Panc1 (cell line): ENCODE data around the gene RNF7. TPM values are rescaled to one million over a fixed set of nuclear protein-coding genes. Genes with fewer than 3 reads are reported as not detected.

ENCODE experiments used
- ATAC-seq: fragments of 200-7000 bp; cut with Tn5 transposase; 2 replicates; pipeline ENCODE4 v1.9.1; 2020; ENCODE audit warnings: mild to moderate bottlenecking, moderate library complexity
- BruUV-seq: library from RNA; stranded (reverse); fragments of 400-500 nt; replicated peaks from 2 replicates; lab custom pipeline; 2021; lab: Mats Ljungman, UMichigan
- CTCF ChIA-PET: fragments of 300-600 bp; sonication (Branson Sonifier 250); formaldehyde crosslinking; loops from one replicate; lab custom pipeline; 2022; ENCODE audit warnings: antibody characterized with exemption; lab: Charles Lee
- POLR2A ChIA-PET: fragments of 300-600 bp; sonication (Branson Sonifier 250); formaldehyde crosslinking; loops from one replicate; lab custom pipeline; 2022; ENCODE audit warnings: antibody characterized with exemption; lab: Charles Lee
- DNase-seq: peaks from one replicate; pipeline ENCODE4 v3.0.0-alpha.2; 2010; ENCODE audit warnings: low read depth, low spot score
- H3K27ac ChIP-seq: 2 replicates; pipeline ENCODE4 v1.5.1; 2011; ENCODE audit warnings: mild to moderate bottlenecking, low read length, inconsistent platforms
- H3K27me3 ChIP-seq: fragments of 200-500 bp; sonication (Bioruptor generic); 2 replicates; pipeline ENCODE4 v1.6.0; 2014; ENCODE audit warnings: low read length, inconsistent platforms; ENCODE audit not compliant: control insufficient read depth, insufficient read depth
- H3K36me3 ChIP-seq: fragments of 200-500 bp; sonication (Bioruptor generic); 2 replicates; pipeline ENCODE4 v1.5.1; 2014; ENCODE audit warnings: inconsistent platforms, mild to moderate bottlenecking, low read length, moderate library complexity; ENCODE audit not compliant: control insufficient read depth, insufficient read depth
- H3K4me1 ChIP-seq: 2 replicates; pipeline ENCODE4 v1.5.1; 2011; ENCODE audit warnings: inconsistent platforms, mild to moderate bottlenecking, low read length, moderate library complexity; ENCODE audit not compliant: control insufficient read depth, insufficient read depth
- H3K4me3 ChIP-seq, 2 experiments: 2 replicates each; pipeline ENCODE4 v1.5.1; 2011 to 2012; ENCODE audit warnings: low read depth in 2 of 2, low read length in 2 of 2, mild to moderate bottlenecking in 2 of 2, inconsistent platforms in 1 of 2, moderate library complexity in 1 of 2
- H3K9me3 ChIP-seq: fragments of 200-500 bp; sonication (Bioruptor generic); 2 replicates; pipeline ENCODE4 v1.5.1; 2014; ENCODE audit warnings: low read depth, mild to moderate bottlenecking, inconsistent platforms, low read length, moderate library complexity; ENCODE audit not compliant: control insufficient read depth, insufficient read depth
- POLR2AphosphoS5 ChIP-seq: IDR thresholded peaks from 2 replicates; pipeline ENCODE4 v1.6.1; 2012; ENCODE audit warnings: mild to moderate bottlenecking, low read depth, low read length, moderate library complexity
- SIN3A ChIP-seq: IDR thresholded peaks from 2 replicates; pipeline ENCODE4 v1.6.1; 2012; ENCODE audit warnings: low read depth, mild to moderate bottlenecking, low read length, moderate library complexity, borderline replicate concordance; ENCODE audit not compliant: insufficient read depth
- TCF7L2 ChIP-seq: IDR thresholded peaks from 2 replicates; pipeline ENCODE4 v1.6.1; 2011; ENCODE audit warnings: mild to moderate bottlenecking, low read depth, low read length, inconsistent platforms
- in situ Hi-C: cut with HindIII; loops from 2 replicates; pipeline ENCODE4 v1.10.0; 2016; ENCODE audit warnings: low sequenced_read_pairs, low pct_unique_long_range_greater_than_20kb
- intact Hi-C: fragments of 100-400 bp; cut with micrococcal nuclease; formaldehyde crosslinking; loops from one replicate; pipeline ENCODE4 v1.10.0; 2022; ENCODE audit not compliant: unreplicated experiment
- total RNA-seq: library from RNA; stranded (reverse); gene quantifications from one replicate; pipeline ENCODE4 v1.2.1, GENCODE V29; 2021; ENCODE audit not compliant: unreplicated experiment
- TF ChIP-seq, protein P1 (sequence below): fragments of 450-650 bp; IDR thresholded peaks from 2 replicates; pipeline ENCODE4 v1.5.1; 2017; ENCODE audit warnings: mild to moderate bottlenecking
- TF ChIP-seq, protein P2 (sequence below), 2 experiments: IDR thresholded peaks; 2 replicates each; pipeline ENCODE4 v1.6.1; 2011 to 2012; ENCODE audit warnings: low read depth in 2 of 2, control low read depth in 1 of 2, low read length in 1 of 2, mild to moderate bottlenecking in 1 of 2, moderate library complexity in 1 of 2; ENCODE audit not compliant: insufficient read depth in 1 of 2

The RNF7 gene
- total RNA-seq, 1 experiment from 2014 or later: 87.3 TPM

DNA sequence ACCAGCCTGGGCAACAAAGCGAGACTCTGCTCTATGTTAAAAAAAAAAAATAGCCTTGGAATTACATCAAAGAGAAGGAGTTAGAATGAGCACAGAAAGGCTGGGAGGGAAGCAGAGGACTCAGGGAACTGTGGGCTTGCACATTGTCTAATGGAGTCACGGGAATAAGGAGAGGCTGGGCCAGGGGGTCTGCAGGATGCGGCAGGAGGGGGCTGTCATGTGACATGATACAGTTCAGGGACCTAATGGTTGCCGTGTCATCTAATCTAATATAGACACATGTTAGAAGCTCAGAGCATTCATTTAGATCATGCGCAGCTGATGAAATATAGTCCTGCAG lies 57.6 kb downstream of the RNF7 start:
- ATAC-seq: no peak

DNA sequence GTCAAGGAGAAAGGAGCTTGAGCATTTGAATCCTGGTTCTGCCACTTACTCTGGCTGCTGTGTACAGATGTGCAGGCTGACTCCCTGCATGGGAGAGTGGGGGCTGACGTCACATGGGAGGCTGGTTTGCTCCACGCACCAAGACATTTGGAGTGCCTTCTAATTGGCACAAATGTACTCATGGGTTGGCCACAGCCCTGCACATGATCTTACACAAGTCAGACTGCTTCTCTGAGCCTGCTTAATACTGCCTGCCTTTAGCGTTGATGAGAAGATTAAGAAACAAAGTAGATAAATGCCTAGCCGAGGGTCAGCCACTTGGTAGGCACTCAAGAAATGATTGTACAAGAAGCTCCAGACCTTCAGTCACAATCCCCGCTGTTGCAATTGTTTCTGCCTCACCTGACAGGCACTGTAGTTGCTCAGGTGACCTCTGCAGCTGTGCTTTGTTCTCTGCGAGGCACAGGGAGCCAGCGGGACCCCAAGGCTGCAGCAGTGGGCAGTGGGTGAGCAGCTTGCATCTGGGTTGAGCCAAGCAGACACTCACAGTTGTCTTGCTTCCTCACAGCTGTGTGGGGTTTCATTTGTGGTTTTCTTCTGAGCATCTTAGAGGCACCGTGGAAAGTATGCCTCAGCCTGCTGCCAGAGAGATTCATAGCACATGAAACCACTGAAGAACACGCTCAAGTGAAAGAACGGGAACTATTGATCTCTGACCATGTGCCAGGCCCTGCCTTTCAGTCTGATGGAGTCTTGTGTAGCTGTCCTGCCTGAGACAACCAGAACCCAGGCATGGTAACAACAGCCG lies 58.2 kb downstream of the RNF7 start:
- Histone ChIP-seq H3K4me3 (no peak overlapping the region), H3K9me3 (no peaks in the 10 kb centered on the region), H3K27ac (no peak overlapping the region), H3K4me1 (no peaks in the 10 kb centered on the region), H3K36me3 (no peaks in the 10 kb centered on the region), H3K27me3 (no peaks in the 10 kb centered on the region)
- intact Hi-C loops (no loop called here), in situ Hi-C loops (no loop called here)
- DNase-seq (no peak), ATAC-seq (no peak)
- ChIA-PET CTCF (no interaction called here), POLR2A (interaction anchor here (0.5 to 0.8 kb wide), 2 partner anchors 40 to 175 kb away, joined by 3 read pairs; no protein-coding TSS in a partner anchor)
- TF ChIP-seq POLR2AphosphoS5 (no peak), TCF7L2 (no peak), SIN3A (no peak)
- TF ChIP-seq, protein P1, sequence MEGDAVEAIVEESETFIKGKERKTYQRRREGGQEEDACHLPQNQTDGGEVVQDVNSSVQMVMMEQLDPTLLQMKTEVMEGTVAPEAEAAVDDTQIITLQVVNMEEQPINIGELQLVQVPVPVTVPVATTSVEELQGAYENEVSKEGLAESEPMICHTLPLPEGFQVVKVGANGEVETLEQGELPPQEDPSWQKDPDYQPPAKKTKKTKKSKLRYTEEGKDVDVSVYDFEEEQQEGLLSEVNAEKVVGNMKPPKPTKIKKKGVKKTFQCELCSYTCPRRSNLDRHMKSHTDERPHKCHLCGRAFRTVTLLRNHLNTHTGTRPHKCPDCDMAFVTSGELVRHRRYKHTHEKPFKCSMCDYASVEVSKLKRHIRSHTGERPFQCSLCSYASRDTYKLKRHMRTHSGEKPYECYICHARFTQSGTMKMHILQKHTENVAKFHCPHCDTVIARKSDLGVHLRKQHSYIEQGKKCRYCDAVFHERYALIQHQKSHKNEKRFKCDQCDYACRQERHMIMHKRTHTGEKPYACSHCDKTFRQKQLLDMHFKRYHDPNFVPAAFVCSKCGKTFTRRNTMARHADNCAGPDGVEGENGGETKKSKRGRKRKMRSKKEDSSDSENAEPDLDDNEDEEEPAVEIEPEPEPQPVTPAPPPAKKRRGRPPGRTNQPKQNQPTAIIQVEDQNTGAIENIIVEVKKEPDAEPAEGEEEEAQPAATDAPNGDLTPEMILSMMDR: no peak
- TF ChIP-seq, protein P2, sequence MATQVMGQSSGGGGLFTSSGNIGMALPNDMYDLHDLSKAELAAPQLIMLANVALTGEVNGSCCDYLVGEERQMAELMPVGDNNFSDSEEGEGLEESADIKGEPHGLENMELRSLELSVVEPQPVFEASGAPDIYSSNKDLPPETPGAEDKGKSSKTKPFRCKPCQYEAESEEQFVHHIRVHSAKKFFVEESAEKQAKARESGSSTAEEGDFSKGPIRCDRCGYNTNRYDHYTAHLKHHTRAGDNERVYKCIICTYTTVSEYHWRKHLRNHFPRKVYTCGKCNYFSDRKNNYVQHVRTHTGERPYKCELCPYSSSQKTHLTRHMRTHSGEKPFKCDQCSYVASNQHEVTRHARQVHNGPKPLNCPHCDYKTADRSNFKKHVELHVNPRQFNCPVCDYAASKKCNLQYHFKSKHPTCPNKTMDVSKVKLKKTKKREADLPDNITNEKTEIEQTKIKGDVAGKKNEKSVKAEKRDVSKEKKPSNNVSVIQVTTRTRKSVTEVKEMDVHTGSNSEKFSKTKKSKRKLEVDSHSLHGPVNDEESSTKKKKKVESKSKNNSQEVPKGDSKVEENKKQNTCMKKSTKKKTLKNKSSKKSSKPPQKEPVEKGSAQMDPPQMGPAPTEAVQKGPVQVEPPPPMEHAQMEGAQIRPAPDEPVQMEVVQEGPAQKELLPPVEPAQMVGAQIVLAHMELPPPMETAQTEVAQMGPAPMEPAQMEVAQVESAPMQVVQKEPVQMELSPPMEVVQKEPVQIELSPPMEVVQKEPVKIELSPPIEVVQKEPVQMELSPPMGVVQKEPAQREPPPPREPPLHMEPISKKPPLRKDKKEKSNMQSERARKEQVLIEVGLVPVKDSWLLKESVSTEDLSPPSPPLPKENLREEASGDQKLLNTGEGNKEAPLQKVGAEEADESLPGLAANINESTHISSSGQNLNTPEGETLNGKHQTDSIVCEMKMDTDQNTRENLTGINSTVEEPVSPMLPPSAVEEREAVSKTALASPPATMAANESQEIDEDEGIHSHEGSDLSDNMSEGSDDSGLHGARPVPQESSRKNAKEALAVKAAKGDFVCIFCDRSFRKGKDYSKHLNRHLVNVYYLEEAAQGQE (IDR thresholded peaks at IDR 0.05; ENCODE audit: insufficient read depth in 1 of 2, low read depth in 2 of 2, low read length in 1 of 2): no peak
- no TSS peak for BruUV-seq

More for the DNA sequence above, 57.6 kb downstream of the RNF7 start:
- Histone ChIP-seq H3K27ac (no peak overlapping the region), H3K4me3 (no peak overlapping the region), H3K36me3 (no peaks in the 10 kb centered on the region), H3K9me3 (no peaks in the 10 kb centered on the region), H3K4me1 (no peaks in the 10 kb centered on the region), H3K27me3 (no peaks in the 10 kb centered on the region)
- intact Hi-C loops (no loop called here), in situ Hi-C loops (no loop called here)
- TF ChIP-seq, protein P1: no peak
- TF ChIP-seq POLR2AphosphoS5: no peak
- TF ChIP-seq TCF7L2: no peak
- TF ChIP-seq SIN3A: no peak
- TF ChIP-seq, protein P2 (IDR thresholded peaks at IDR 0.05; ENCODE audit: insufficient read depth in 1 of 2, low read depth in 2 of 2, low read length in 1 of 2): no peak
- BruUV-seq: no TSS peak
- CTCF ChIA-PET: no interaction called here
- POLR2A ChIA-PET: interaction anchor here (0.5 kb wide), 1 partner anchor 176 kb away, joined by 3 read pairs; no protein-coding TSS in a partner anchor
- no peak for DNase-seq
